PC-9 (cell line): ENCODE results near the gene FASN.

Experiments used
- EZH2 ChIP-seq: fragments of 200-600 bp; sonication (generic); IDR thresholded peaks from 2 replicates; pipeline ENCODE4 v1.8.0; 2017; ENCODE audit warnings: antibody characterized with exemption, low read depth
- TF ChIP-seq, protein P1 (sequence below): fragments of 200-600 bp; sonication (generic); conservative IDR thresholded peaks from 2 replicates; pipeline ENCODE4 v1.6.1; 2017; ENCODE audit warnings: mixed run types, antibody characterized with exemption, mild to moderate bottlenecking, moderate library complexity

GRCh38 chr17:82108038-82108437, 10.0 kb upstream of the FASN start:
- TF ChIP-seq, protein P1, sequence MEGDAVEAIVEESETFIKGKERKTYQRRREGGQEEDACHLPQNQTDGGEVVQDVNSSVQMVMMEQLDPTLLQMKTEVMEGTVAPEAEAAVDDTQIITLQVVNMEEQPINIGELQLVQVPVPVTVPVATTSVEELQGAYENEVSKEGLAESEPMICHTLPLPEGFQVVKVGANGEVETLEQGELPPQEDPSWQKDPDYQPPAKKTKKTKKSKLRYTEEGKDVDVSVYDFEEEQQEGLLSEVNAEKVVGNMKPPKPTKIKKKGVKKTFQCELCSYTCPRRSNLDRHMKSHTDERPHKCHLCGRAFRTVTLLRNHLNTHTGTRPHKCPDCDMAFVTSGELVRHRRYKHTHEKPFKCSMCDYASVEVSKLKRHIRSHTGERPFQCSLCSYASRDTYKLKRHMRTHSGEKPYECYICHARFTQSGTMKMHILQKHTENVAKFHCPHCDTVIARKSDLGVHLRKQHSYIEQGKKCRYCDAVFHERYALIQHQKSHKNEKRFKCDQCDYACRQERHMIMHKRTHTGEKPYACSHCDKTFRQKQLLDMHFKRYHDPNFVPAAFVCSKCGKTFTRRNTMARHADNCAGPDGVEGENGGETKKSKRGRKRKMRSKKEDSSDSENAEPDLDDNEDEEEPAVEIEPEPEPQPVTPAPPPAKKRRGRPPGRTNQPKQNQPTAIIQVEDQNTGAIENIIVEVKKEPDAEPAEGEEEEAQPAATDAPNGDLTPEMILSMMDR = no peak
- no peak for TF ChIP-seq EZH2
